PC-9 (cell line): ENCODE results near the gene NDST1. TPM values are rescaled to one million over a fixed set of nuclear protein-coding genes. Genes with fewer than 3 reads are reported as not detected.

Experiments used
- BruUV-seq: library from RNA; stranded (reverse); fragments of 400-500 nt; replicated peaks from 2 replicates; lab custom pipeline; 2021; lab: Mats Ljungman, UMichigan
- CTCF ChIA-PET: fragments of 300-600 bp; sonication (Branson Sonifier 250); formaldehyde crosslinking; loops from one replicate; lab custom pipeline; 2022; ENCODE audit warnings: antibody characterized with exemption; lab: Charles Lee
- POLR2A ChIA-PET: fragments of 300-600 bp; sonication (Branson Sonifier 250); formaldehyde crosslinking; loops from one replicate; lab custom pipeline; 2022; ENCODE audit warnings: antibody characterized with exemption; ENCODE audit not compliant: unreplicated experiment; lab: Charles Lee
- DNase-seq, 2 experiments: peaks; one replicate each; pipeline versions ENCODE4 v3.0.0 to v3.0.0-alpha.2; 2015 to 2022; ENCODE audit warnings: mixed read lengths in 1 of 2
- H2AFZ ChIP-seq: fragments of 200-600 bp; sonication (generic); 2 replicates; pipeline ENCODE4 v1.8.1; 2017; ENCODE audit warnings: antibody characterized with exemption
- H3F3A ChIP-seq: fragments of 200-600 bp; sonication (generic); 2 replicates; pipeline ENCODE4 v1.8.1; 2017; ENCODE audit warnings: antibody characterized with exemption, mild to moderate bottlenecking, low read depth; ENCODE audit not compliant: insufficient read depth
- H3K27ac ChIP-seq: fragments of 200-600 bp; sonication (generic); 2 replicates; pipeline ENCODE4 v1.6.1; 2016; ENCODE audit warnings: mixed run types
- H3K27me3 ChIP-seq: fragments of 200-600 bp; sonication (generic); 2 replicates; pipeline ENCODE4 v1.6.1; 2016; ENCODE audit warnings: low read depth, mixed run types; ENCODE audit not compliant: insufficient read depth
- H3K36me3 ChIP-seq: fragments of 200-600 bp; sonication (generic); 2 replicates; pipeline ENCODE4 v1.6.1; 2016; ENCODE audit warnings: low read depth, mixed run types
- H3K4me1 ChIP-seq: fragments of 200-600 bp; sonication (generic); replicated peaks from 2 replicates; pipeline ENCODE4 v1.6.1; 2016; ENCODE audit warnings: mixed run types; ENCODE audit not compliant: insufficient read depth
- H3K4me2 ChIP-seq: fragments of 200-600 bp; sonication (generic); 2 replicates; pipeline ENCODE4 v1.6.1; 2017; ENCODE audit warnings: mixed run types
- H3K4me3 ChIP-seq: fragments of 200-600 bp; sonication (generic); 2 replicates; pipeline ENCODE4 v1.6.1; 2016; ENCODE audit warnings: mixed run types
- H3K79me2 ChIP-seq: fragments of 200-600 bp; sonication (generic); 2 replicates; pipeline ENCODE4 v1.6.1; 2017; ENCODE audit warnings: low read depth, mixed run types
- H3K9me2 ChIP-seq: fragments of 200-600 bp; sonication (generic); 2 replicates; pipeline ENCODE4 v1.8.1; 2017; ENCODE audit warnings: mild to moderate bottlenecking; ENCODE audit not compliant: insufficient read depth
- H3K9me3 ChIP-seq: fragments of 200-600 bp; sonication (generic); 2 replicates; pipeline ENCODE4 v1.8.1; 2016; ENCODE audit warnings: low read depth; ENCODE audit not compliant: insufficient read depth
- H4K20me1 ChIP-seq: fragments of 200-600 bp; sonication (generic); 2 replicates; pipeline ENCODE4 v1.8.1; 2017; ENCODE audit not compliant: insufficient read depth
- CTCF ChIP-seq: fragments of 200-600 bp; sonication (generic); conservative IDR thresholded peaks from 2 replicates; pipeline ENCODE4 v1.6.1; 2017; ENCODE audit warnings: mixed run types, antibody characterized with exemption, mild to moderate bottlenecking, moderate library complexity
- EZH2 ChIP-seq: fragments of 200-600 bp; sonication (generic); IDR thresholded peaks from 2 replicates; pipeline ENCODE4 v1.8.0; 2017; ENCODE audit warnings: antibody characterized with exemption, low read depth
- intact Hi-C: fragments of 100-400 bp; cut with micrococcal nuclease; formaldehyde crosslinking; loops from one replicate; pipeline ENCODE4 v1.10.0; 2022; ENCODE audit not compliant: unreplicated experiment
- total RNA-seq: library from RNA; stranded (reverse); gene quantifications from 2 replicates; pipeline ENCODE4 v1.2.3, GENCODE V29; 2021

The NDST1 gene
- total RNA-seq, 1 experiment from 2014 or later = 94.3 TPM

- BruUV-seq = no TSS peak
These were observed 85.7 kb downstream of the NDST1 start for GRCh38 chr5:150593593-150593992.

GRCh38 chr5:150593996-150594395, 86.1 kb downstream of the NDST1 start:
- Histone ChIP-seq H2AFZ (no peak overlapping the region), H4K20me1 (no peaks in the 10 kb centered on the region), H3K4me3 (no peak overlapping the region), H3K9me2 (no peaks in the 10 kb centered on the region), H3F3A (no peaks in the 10 kb centered on the region), H3K27ac (no peak overlapping the region), H3K4me2 (no peak overlapping the region), H3K79me2 (no peaks in the 10 kb centered on the region), H3K4me1 (no peaks in the 10 kb centered on the region), H3K36me3 (no peaks in the 10 kb centered on the region), H3K9me3 (no peaks in the 10 kb centered on the region), H3K27me3 (0 out of 2 replicates have a peak, but pooled peaks cover 6% of the 10 kb centered on the region)
- no TSS peak for BruUV-seq
- DNase-seq = no peak
- TF ChIP-seq EZH2 = no peak
- no peak for TF ChIP-seq CTCF
- intact Hi-C loops = no loop called here
- ChIA-PET POLR2A (no interaction called here), CTCF (no interaction called here)

More at GRCh38 chr5:150593593-150593992, 85.7 kb downstream of the NDST1 start:
- intact Hi-C loops = no loop called here
- H3K9me2 ChIP-seq = no peaks in the 10 kb centered on the region
- H3K4me3 ChIP-seq = no peak overlapping the region
- POLR2A ChIA-PET = no interaction called here
- no peak overlapping the region for H3K4me2 ChIP-seq
- H3K36me3 ChIP-seq = no peaks in the 10 kb centered on the region
- no peak overlapping the region for H2AFZ ChIP-seq
- H3K4me1 ChIP-seq = no peaks in the 10 kb centered on the region
- H3F3A ChIP-seq = no peaks in the 10 kb centered on the region
- no peak for DNase-seq
- CTCF ChIA-PET = no interaction called here
- TF ChIP-seq CTCF (no peak), EZH2 (no peak)
- no peaks in the 10 kb centered on the region for H3K9me3 ChIP-seq
- no peak overlapping the region for H3K27ac ChIP-seq
- 0 out of 2 replicates have a peak, but pooled peaks cover 6% of the 10 kb centered on the region for H3K27me3 ChIP-seq
- no peaks in the 10 kb centered on the region for H3K79me2 ChIP-seq
- no peaks in the 10 kb centered on the region for H4K20me1 ChIP-seq

GRCh38 chr5:150595466-150596031, 87.6 kb downstream of the NDST1 start:
- H4K20me1 ChIP-seq = no peaks in the 10 kb centered on the region
- ChIA-PET POLR2A (no interaction called here), CTCF (interaction anchor here (0.6 kb wide), 1 partner anchor 36 kb away, joined by 3 read pairs; no protein-coding TSS in a partner anchor)
- TF ChIP-seq CTCF = no peak
- TF ChIP-seq EZH2 = no peak
- no peaks in the 10 kb centered on the region for H3K36me3 ChIP-seq
- no peak overlapping the region for H3K27ac ChIP-seq
- no peaks in the 10 kb centered on the region for H3K9me3 ChIP-seq
- H3K79me2 ChIP-seq = no peaks in the 10 kb centered on the region
- H3K4me2 ChIP-seq = no peak overlapping the region
- no peaks in the 10 kb centered on the region for H3F3A ChIP-seq
- H3K27me3 ChIP-seq = 0 out of 2 replicates have a peak, but pooled peaks cover 2% of the 10 kb centered on the region
- intact Hi-C loops = no loop called here
- no TSS peak for BruUV-seq
- no peak overlapping the region for H2AFZ ChIP-seq
- H3K9me2 ChIP-seq = no peaks in the 10 kb centered on the region
- H3K4me1 ChIP-seq = no peaks in the 10 kb centered on the region
- no peak overlapping the region for H3K4me3 ChIP-seq
- no peak for DNase-seq
